Right hindlimb (tissue), 1 donor: ENCODE results near the gene EIF4G1.
A peak's percentile ranks its signal among the peaks of the same experiment; 100 is the strongest.
"Not testable (repeated sequence)": the region's sequence is repeated elsewhere in the genome, so short reads cannot be mapped to it uniquely, and the experiment has no call there.

ENCODE experiments used
- DNase-seq: peaks from one replicate; pipeline ENCODE4 v3.0.0-alpha.2; 2018

The EIF4G1 gene

DNA sequence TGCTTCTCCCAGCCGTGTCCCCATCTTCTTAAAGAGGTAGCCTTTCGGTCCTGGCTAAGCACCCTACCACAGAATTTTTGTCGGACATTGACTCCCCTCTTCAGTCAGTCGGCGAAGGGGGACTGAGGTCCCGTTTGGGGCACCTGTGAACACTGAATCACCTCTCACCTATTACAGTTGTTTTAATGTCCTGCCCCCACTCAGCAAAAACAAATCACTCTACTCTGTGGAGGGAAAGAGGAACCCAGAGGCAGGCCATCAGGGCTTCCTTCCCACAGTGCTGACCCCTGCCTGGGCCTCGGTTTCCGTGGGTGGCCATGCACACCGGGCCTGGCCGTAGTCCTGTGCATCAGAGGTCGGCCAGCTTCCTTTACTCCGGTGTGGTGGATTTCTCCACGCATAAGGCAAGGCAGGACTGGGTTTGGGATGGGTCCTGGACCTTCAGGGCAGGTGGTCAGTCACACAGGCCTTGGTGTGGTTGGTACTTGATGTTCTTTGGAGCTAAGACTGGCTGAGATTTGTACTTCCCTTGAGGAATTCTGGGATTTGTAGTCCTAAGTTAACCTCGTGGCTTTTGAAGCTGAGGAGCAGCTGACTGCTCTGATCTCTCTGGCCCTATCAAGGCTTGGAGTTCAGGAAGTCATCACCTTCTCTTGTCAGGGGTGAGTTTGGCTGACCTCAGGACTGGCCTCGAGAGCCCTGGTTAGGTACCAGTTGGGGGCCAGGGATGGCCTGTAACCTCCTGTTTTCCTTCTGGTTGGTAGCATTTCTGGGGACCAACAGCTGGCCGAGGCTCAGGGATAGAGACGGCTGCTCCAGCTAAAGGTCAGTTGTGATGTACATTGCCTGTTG is 22.4 kb downstream of the EIF4G1 start:
- DNase-seq, result peak; percentile 57

- peak; percentile 86 for DNase-seq
These were observed 23.0 kb downstream of the EIF4G1 start, which contains the start of gene FAM131A for GRCh38 chr3:184337399-184337714. FAM131A (plus strand) TSS chr3:184337600; CDS start chr3:184337631, 31 bp downstream.

GRCh38 chr3:184337981-184338380 is 23.6 kb downstream of the EIF4G1 start:
- no peak for DNase-seq

GRCh38 chr3:184338511-184338945 is 24.1 kb downstream of the EIF4G1 start:
- DNase-seq, result peak; percentile 93

DNA sequence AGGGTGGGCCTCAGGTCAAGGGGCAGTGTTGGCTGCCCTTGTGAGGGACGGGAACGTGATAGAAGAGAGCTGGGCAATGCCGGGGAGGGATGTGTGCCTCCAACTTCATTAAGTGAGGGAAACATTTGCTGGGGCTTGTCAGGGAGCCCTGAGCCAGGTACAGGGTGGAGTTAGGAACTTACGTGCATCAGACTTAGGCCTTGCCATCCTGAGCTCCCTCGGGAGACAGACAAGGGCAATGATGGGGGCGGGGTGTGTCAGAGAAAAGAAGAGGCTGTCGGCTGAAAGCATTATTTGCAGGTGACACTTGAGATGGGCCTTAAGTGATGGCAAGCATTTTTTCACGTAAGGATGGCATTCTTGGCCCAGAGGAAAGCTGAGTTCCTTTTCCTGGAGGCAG is 24.6 kb downstream of the EIF4G1 start:
- DNase-seq, result no peak

DNA sequence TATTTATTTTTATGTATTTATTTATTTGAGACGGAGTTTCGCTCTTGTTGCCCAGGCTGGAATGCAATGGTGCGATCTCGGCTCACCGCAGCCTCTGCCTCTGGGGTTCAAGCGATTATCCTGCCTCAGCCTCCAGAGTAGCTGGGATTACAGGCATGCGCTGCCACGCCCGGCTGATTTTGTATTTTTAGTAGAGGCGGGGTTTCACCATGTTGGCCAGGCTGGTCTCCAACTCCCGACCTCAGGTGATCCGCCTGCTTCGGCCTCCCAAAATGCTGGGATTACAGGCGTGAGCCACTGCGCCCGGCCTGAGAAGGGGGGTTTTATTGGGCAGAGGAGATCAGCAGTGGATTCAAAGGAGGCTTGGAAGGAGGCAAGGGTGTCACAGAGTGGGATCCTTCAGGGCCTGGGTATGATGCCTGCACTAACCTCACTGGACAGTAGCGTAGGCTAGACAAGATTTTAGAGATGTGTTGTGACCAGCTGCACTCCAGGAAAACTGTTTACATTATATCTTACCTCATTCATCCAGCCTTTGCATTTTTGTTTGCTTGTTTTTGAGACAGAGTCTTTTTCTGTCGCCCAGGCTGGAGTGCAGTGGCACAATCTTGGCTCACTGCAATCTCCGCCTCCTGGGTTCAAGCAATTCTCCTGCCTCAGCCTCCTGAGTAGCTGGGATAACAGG is 25.2 kb downstream of the EIF4G1 start:
- DNase-seq, result not testable (repeated sequence)

- DNase-seq, result no peak
These were observed 27.5 kb downstream of the EIF4G1 start for GRCh38 chr3:184341925-184342324.

GRCh38 chr3:184343200-184343876 is 28.9 kb downstream of the EIF4G1 start:
- no peak for DNase-seq

DNA sequence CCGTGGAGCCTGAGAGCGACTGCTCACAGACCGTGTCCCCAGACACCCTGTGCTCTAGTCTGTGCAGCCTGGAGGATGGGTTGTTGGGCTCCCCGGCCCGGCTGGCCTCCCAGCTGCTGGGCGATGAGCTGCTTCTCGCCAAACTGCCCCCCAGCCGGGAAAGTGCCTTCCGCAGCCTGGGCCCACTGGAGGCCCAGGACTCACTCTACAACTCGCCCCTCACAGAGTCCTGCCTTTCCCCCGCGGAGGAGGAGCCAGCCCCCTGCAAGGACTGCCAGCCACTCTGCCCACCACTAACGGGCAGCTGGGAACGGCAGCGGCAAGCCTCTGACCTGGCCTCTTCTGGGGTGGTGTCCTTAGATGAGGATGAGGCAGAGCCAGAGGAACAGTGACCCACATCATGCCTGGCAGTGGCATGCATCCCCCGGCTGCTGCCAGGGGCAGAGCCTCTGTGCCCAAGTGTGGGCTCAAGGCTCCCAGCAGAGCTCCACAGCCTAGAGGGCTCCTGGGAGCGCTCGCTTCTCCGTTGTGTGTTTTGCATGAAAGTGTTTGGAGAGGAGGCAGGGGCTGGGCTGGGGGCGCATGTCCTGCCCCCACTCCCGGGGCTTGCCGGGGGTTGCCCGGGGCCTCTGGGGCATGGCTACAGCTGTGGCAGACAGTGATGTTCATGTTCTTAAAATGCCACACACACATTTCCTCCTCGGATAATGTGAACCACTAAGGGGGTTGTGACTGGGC is 30.3 kb downstream of the EIF4G1 start:
- DNase-seq, result no peak

DNA sequence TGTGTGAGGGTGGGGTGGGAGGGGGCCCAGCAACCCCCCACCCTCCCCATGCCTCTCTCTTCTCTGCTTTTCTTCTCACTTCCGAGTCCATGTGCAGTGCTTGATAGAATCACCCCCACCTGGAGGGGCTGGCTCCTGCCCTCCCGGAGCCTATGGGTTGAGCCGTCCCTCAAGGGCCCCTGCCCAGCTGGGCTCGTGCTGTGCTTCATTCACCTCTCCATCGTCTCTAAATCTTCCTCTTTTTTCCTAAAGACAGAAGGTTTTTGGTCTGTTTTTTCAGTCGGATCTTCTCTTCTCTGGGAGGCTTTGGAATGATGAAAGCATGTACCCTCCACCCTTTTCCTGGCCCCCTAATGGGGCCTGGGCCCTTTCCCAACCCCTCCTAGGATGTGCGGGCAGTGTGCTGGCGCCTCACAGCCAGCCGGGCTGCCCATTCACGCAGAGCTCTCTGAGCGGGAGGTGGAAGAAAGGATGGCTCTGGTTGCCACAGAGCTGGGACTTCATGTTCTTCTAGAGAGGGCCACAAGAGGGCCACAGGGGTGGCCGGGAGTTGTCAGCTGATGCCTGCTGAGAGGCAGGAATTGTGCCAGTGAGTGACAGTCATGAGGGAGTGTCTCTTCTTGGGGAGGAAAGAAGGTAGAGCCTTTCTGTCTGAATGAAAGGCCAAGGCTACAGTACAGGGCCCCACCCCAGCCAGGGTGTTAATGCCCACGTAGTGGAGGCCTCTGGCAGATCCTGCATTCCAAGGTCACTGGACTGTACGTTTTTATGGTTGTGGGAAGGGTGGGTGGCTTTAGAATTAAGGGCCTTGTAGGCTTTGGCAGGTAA is 31.1 kb downstream of the EIF4G1 start:
- peak; percentile 55 for DNase-seq

- DNase-seq, result no peak
These were observed 32.2 kb downstream of the EIF4G1 start for GRCh38 chr3:184346480-184347190.

DNA sequence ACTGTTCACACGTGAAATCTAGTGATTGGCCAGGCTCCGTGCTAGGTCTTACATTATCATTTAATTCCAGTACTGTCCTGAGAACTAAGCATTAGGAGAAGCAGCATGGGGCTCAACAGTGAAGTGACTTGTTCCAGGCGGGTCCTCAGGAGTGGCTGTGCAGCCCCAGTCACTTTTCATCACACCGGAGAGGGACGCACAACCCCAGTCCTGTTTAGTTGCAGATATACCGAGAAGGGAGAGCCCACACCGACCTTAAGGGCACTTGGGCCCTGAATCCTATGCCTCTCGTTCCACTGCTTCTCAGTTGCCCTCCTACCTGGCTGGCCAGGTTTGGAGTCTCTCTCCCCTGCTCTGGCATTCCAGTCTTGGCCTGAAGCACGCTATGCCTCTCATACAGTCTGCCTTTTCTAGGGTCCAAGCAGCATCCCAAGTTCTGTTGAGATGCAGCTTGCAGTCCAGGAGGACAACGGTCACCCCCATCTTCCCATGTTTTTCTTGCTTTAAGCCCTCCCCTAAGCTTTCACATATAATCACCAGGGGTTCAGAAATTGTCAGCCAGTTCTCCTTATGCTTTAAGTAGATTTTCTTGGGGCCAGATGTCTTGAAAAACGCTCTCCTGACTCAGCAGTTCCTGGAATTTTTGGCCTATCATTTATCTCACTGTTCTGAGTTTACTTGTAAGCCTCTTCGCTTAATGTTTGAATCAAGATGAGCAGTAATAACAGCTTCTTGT is 33.1 kb downstream of the EIF4G1 start:
- DNase-seq, result no peak

DNA sequence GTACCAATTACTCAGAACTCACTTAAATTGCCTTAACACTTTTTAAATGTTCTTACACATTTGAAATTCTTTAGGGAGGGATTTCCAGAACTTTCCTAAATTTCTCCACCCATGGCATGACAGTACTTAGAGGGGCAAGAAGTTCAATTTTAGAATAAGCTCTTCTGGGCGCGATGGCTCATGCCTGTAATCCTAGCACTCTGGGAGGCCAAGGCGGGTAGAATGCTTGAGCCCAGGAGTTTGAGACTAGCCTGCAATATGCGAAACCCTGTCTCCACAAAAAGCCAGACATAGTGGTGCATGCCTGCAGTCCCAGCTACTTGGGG is 33.6 kb downstream of the EIF4G1 start:
- no peak for DNase-seq

GRCh38 chr3:184349563-184350470 is 35.4 kb downstream of the EIF4G1 start:
- DNase-seq, result no peak

GRCh38 chr3:184350618-184351017 is 36.2 kb downstream of the EIF4G1 start:
- no peak for DNase-seq

GRCh38 chr3:184351511-184352148 is 37.2 kb downstream of the EIF4G1 start:
- no peak for DNase-seq

DNA sequence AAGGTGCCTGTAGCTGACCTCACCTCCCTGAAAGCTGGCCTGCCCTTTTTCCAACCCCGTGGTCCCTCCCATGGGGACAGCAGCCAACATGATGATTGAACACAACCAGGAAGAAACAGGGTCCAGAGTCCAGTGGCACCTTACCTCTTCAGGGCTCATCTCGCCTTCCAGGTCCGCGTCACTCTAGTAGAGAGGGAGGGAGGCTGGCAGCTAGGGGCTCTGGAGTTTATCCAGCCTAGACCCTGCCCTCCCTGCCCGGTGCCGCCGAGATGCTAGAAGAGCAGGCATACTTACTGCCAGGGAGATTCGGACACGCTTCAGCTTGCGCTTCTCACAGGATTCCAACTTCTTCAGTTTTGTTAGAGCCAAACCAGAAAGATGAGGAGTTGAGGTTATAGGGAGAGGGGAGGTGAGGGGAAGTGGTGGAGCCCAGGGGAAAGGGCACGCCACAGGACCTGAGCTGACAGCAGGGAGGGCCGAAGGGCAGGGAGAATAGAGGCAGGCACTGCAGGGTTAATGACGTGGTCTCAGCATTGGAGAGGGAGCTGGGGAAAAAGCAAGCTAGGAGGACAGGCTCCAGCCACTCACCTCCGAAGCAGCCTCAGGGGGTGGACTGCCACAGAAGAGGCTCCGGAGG is 37.9 kb downstream of the EIF4G1 start:
- no peak for DNase-seq

DNA sequence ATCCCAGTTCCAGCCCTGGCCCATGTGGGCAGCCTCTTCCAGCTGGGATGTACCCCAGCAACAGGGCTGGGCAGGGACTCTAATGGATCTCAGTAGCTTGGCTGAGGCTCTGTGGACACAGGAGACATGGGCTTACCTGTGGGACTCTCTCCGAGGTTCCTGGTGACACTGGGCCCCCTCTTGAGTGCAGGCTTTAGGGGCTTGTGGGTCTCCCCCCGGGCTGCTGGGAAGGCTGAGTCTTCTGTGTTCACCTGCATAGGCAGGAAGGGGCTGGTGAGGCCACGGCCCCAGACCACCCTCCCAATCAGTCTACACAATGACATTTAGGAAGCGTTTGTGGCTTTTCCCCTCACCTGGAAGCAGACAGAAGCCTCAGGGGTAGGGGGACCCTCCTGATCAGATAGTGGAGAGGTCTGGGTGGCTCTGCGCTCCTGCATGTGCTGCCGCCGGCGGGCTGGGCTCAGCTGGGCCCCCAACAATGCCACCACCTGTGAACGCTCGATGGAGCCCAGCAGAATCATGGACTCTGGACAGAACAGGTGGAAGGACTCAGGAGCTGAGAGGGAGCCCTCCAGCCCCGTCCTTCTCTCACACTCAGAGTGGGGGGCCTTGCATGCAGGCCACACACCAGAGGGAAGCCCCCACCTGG is 38.6 kb downstream of the EIF4G1 start:
- no peak for DNase-seq
